ENCODE results near the gene SNX11.
"Not testable (repeated sequence)": the region's sequence is repeated elsewhere in the genome, so short reads cannot be mapped to it uniquely, and the experiment has no call there.

SNX11 gene, protein sequence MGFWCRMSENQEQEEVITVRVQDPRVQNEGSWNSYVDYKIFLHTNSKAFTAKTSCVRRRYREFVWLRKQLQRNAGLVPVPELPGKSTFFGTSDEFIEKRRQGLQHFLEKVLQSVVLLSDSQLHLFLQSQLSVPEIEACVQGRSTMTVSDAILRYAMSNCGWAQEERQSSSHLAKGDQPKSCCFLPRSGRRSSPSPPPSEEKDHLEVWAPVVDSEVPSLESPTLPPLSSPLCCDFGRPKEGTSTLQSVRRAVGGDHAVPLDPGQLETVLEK

DNA sequence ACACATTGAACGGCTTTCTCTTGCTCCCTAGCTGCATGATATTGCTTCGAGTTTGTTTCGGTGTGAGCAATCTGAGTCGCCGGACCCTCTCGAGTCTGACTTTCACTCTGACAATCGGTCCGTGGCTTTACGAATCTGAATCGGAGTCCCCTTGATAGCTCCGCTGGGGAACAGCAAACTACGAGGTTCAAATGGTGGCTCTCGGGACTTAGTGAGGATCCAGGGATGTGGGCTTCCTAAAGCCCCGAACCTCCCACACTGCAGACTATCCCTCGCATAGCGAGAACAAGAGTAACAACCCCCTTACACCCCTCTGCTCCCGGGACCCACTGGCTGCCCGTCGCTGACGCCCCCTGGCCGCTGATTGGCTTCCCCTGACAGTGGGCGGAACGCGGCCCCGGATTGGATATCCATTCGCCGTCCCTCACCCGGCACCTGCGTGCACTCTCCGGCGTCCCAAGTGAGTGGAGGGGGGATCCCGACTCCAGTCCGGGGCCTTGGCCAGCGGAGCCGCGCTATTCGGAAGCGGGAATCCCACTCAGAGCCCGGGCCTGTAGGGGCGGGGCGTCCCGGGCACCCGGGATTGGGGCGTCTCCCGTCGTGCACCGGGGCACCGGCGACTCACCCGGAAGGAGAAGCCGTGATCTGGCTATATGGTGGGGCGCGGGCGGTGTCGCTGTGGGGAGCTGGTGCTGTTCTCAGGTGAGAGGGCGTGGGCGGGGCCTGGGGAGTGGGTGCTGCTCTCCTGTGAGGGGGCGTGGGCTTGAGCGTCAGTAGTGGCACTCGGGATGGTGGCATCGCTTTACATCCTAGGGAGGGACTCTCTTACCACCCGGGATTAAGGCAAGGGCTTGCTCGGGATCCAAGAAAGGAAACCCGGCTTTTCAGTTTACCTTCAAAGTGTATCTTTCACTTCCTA lies at the start of gene SNX11:
SNX11 (plus strand) TSS at position 630 of the 919 bp plus-strand sequence. CDS start 4,278 bp downstream, outside the sequence.
- peak; percentile 96 for DNase-seq

DNA sequence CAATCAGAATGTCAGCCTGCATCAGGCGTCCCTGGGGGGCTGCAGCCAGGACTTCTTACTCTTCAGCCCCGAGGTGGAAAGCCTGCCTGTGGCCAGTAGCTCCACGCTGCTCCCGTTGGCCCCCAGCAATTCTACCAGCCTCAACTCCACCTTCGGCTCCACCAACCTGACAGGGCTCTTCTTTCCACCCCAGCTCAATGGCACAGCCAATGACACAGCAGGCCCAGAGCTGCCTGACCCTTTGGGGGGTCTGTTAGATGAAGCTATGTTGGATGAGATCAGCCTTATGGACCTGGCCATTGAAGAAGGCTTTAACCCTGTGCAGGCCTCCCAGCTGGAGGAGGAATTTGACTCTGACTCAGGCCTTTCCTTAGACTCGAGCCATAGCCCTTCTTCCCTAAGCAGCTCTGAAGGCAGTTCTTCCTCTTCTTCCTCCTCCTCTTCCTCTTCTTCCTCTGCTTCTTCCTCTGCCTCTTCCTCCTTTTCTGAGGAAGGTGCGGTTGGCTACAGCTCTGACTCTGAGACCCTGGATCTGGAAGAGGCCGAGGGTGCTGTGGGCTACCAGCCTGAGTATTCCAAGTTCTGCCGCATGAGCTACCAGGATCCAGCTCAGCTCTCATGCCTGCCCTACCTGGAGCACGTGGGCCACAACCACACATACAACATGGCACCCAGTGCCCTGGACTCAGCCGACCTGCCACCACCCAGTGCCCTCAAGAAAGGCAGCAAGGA lies 49.0 kb upstream of the SNX11 start:
- DNase-seq = no peak

DNA sequence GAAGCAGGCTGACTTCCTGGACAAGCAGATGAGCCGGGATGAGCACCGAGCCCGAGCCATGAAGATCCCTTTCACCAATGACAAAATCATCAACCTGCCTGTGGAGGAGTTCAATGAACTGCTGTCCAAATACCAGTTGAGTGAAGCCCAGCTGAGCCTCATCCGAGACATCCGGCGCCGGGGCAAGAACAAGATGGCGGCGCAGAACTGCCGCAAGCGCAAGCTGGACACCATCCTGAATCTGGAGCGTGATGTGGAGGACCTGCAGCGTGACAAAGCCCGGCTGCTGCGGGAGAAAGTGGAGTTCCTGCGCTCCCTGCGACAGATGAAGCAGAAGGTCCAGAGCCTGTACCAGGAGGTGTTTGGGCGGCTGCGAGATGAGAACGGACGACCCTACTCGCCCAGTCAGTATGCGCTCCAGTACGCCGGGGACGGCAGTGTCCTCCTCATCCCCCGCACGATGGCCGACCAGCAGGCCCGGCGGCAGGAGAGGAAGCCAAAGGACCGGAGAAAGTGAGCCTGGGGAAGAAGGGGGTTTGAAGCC lies 48.4 kb upstream of the SNX11 start:
- DNase-seq = no peak

DNA sequence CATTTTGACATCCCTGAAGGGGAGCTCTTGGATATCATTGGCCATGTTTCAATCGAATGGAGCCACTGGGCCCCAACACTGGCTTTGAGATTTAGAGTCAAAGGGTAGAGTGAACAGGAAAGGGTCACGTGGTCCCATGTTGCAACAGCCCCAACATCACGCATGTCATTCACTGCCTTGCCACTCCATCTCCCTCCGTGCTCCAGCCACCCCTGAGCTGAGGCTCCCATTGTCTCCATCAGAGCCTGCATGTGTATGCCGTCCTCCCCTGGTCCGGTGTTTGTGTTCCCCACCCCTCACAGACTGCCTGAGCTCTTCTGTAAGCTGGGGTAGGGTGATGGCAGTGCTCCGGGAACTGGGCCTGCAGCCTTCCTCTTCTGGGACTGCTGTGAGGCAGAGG lies 47.3 kb upstream of the SNX11 start:
- DNase-seq = no peak

DNA sequence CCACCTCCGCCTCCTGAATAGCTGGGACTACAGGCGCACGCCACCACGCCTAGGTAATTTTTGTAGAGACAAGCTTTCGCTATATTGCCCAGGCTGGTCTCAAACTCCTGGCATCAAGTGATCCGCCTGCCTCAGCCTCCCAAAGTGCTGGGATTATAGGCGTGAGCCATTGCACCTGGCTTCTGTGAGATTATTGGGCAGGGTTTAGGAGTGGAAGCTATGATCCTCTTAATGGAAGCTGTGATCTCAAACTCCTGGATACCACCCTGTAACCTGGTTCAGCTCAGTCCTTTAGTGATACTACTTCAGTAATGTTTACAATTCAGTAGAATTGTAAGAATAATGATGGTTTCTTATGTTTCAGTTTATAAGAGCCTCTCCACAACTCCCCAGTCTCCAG lies 45.3 kb upstream of the SNX11 start:
- DNase-seq = no peak

DNA sequence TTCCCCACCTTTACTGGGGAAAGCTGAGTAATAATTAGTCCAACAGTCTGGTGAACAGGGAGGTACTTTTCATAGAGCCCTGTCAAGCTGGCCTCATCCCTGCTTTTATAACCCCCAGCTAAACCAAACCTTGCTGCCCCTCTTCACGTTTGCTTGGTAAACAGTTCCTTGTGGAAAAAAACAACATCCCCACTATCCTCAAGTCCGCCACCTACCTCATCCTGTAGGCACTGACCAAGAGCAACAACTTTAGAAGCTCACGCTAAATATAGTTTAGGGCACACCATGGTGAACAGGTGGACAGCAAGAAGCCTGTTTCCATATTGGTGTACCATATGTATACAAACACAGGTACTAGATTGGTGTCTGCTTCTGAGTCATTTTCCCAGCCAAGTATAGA lies 42.9 kb upstream of the SNX11 start:
- DNase-seq = no peak

DNA sequence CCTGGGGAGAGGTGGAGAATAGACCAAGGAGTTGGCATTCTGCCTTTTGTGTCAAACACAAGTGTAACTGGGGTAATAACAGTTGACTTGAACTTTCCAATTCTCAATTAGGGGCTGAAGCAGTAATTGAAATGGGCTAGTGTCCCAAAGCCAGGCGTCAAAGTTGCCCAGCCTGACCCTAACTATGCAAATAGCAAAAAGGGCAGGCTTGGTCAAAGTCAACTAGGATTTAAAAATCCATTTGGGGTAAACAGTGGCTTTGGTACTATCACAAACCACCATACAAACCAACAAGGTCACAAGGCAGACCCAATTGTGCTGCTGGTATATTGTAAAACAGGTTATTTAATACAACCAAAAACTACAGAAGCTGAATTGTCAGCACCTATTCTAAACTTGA lies 41.4 kb upstream of the SNX11 start:
- DNase-seq = no peak

DNA sequence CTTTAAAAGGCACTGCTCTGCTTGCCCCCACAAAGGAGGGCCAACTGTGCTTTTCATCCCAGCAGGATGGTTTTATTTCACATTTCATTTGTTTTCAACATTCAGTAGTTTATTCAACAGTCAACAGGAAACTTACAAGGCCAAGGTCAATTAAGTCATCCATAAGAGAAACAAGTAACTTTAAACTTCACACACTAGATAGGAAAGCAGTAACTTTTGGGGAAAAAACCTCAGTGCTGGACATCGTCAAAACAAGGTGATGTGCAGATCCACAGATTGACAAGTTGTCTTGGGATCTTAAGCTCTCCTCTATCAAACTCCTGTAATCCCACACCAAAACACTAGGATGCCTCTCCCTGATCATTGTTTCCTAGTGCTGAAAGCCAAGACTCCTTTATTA lies 40.9 kb upstream of the SNX11 start:
- DNase-seq = no peak

DNA sequence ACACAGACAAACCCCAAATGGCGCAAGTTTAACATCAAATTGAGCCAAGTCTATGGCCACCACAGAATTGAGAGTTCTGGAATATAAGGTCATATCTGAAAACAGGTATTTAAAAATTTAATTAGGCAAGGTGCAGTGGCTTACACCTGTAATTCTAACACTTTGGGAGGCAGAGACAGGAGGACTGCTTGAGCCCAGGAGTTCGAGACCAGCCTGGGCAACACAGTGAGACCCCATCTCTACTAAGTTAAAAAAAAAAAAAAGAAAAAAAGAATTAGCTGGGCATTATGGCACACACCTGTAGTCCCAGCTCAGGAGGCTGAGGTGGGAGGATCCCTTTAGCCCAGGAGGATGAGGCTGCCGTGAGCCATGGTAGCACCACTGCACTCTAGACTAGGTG lies 40.3 kb upstream of the SNX11 start:
- DNase-seq = no peak

DNA sequence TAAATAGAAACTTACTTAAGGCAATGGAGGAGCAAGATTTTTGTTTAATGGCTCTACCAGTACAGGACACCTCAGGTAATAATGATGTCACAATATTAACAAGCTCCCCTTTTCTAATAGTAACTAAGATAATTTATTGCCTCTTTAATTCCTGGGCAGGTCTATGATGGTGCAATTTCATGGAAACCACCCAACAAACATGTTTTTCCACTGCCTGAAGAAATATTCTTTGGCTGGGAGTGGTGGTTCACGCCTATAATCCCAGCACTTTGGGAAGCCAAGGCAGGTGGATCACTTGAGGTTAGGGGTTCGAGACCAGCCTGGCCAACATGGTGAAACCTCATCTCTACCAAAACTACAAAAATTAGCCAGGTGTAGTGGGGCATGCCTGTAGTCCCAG lies 39.8 kb upstream of the SNX11 start:
- not testable (repeated sequence) for DNase-seq

DNA sequence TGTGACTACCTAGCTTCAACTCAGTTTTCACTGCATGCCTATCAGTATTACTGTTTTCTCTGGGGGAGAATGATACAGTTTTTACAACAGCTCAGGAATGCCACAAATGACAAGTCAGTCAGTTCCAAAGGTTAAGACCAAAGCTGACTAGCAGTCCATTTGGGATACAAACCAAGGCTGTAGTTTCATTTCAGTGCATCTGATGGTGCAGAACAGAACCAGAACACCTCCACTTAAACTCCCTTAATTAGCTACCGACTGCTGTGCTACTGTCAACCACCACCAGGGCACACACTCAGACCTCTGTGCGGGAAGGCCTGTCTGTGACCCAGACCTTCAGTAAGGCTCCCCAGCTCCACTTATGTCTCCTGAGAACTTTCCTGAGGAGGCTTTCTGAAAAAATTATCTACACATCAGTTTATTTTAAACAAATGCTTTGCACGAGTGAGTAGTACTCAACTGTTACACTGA lies 39.0 kb upstream of the SNX11 start:
- DNase-seq = no peak

DNA sequence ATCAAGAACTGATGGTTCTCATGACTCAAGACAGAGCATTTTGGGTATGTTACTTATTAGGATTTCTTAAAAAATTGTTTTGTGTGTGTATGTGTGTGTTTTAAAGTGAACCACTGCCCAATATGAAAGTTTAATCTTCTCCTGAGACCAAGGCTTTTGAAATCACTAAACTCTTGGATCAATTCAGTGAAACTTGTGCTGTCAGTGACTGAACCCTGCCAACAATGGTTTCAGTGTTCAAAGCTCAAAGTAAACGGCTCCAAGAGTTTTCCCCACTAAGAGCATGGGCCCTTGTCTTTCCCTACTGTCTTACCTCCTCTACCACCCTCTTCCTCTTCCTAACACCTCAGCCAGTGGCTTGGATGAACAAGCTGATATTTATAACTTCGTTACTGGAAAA lies 37.4 kb upstream of the SNX11 start:
- no peak for DNase-seq

DNA sequence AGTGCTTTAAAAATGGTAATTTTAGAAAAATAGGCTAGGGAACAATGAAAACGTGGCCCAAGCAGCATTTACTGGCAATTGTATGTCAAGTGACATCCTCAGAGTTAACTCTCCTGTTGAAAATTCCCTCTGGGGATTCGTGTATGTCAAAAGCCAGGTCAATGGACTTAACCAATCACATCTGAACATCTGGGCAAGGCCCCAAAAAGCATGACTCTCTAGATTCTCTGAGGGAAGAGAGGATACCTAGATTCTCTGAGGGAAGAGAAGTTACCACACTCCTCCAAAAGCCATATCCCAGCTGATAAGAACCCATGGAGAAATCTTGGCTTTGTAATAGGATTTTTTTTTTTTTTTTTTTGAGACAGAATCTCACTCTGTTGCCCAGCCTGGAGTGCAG lies 35.9 kb upstream of the SNX11 start:
- no peak for DNase-seq

DNA sequence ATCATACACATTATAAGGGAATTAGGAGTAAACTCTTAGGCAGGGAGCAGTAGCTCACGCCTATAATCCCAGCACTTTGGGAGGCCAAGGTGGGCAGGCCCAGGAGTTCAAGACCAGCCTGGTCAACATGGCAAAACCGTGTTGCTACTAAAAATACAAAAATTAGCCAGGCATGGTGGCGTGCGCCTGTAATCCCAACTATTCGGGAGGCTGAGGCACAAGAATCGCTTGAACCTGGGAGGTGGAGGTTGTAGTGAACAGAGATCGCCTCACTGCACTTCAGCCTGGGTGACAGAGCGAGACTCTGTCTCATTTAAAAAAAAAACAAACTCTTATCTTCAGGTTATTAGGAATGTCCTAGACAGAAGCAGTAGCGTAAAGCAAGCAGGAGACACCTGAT lies 34.8 kb upstream of the SNX11 start:
- DNase-seq = not testable (repeated sequence)

DNA sequence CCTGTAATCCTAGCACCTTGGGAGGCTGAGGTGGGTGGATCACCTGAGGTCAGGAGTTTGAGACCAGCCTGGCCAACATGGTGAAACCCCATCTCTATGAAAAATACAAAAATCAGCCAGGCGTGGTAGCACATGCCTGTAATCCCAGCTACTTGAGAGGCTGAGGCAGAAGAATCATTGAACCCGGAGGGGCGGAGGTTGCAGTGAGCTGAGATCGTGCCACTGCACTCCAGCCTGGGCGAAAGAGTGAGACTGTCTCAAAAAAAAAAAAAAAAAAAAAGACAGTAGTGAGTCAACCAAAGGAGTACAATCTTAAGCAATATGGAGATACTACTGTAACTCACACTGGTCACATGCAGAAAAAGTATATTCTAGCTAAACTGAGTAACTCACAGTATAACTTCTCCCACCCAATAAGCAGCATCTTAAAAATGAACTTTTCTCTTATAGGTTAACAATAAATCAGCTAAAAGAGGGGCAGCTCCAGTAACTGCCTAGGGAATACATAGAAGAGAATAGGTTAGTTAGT lies 33.9 kb upstream of the SNX11 start:
- not testable (repeated sequence) for DNase-seq

DNA sequence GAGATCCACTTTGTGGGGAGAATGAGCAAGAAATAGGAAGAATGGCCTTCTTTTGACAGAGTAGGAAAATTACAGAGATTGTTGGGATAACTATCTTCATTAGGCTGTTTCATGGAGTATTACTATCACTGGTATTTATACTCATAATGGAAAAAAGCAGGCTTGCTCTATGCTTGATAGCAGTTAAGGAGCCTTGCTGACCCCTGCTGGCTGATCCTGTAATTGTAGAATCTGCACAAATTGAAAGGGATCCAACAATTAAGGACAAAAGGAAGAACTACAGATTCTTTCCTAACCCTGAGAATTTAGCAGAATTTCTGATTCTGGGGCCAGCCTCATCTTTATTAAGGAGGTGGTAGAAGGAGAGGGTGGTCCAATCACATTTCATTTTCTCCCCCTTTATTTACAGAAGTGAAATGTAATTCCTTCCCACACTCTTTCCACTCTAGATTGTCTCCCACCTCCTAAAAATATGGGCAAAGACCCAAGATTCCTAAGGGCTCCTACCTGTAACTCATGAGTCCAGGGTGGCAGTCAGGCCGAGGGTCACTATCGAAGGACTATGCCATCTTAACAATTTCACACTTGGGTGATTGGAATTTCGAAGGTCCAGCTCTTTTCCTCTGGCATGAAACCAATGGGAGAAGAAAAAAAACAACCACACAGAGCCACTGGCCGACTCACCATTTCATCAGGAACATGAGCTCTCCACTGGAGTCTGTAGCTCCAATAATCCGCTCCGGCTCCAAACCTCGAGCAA lies 33.1 kb upstream of the SNX11 start:
- DNase-seq = peak; percentile 93

DNA sequence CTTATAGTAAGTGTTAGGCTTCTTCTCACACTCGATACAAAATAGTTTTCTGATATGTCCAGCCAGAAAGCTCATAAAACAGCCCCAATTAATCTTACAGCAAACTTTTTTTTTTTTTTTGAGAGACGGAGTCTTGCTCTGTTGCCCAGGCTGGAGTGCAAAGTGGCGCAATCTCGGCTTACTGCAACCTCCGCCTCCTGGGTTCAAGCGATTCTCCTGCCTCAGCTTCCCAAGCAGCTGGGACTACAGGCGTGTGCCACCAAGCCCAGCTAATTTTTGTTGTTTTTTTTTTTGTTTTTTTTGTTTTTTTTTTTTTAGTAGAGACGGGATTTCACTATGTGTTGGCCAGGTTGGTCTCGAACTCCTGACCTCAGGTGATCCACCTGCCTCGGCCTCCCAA lies 30.4 kb upstream of the SNX11 start:
- DNase-seq = not testable (repeated sequence)

DNA sequence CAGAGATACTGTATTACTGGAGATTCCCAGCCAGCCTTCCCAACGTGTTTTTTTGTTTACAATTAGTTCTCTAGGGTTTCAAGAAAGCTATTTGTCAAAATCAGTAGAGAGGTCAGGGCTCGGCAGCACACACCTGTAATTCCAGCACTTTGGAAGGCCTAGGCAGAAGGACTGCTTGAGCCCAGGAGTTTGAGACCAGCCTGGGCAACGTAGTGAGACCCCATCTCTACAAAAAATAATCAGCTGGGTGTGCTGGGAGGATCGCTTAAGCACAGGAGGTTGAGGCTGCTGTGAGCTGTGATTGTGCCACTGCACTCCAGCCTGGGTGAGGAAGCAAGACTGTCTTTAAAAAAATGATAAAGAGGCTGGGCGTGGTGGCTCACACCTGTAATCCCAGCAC lies 25.7 kb upstream of the SNX11 start:
- no peak for DNase-seq

DNA sequence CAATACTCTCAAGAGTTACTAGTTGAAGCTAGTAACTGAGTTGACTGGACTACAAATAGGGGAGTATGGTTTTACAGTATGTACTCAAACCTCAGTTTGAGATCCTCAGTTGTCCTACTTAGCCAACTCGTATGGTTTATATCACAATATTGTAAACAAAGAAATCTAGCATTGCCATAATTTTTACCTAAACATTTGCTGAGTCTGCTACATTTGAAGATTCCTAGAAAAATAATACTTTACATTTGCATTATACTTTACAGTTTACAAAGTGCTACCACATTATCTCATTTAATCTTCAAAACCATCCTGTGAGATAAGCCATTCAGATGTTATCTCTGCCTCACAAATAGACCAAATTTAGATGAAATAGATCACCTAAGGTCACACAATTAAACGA lies 22.6 kb upstream of the SNX11 start:
- no peak for DNase-seq

DNA sequence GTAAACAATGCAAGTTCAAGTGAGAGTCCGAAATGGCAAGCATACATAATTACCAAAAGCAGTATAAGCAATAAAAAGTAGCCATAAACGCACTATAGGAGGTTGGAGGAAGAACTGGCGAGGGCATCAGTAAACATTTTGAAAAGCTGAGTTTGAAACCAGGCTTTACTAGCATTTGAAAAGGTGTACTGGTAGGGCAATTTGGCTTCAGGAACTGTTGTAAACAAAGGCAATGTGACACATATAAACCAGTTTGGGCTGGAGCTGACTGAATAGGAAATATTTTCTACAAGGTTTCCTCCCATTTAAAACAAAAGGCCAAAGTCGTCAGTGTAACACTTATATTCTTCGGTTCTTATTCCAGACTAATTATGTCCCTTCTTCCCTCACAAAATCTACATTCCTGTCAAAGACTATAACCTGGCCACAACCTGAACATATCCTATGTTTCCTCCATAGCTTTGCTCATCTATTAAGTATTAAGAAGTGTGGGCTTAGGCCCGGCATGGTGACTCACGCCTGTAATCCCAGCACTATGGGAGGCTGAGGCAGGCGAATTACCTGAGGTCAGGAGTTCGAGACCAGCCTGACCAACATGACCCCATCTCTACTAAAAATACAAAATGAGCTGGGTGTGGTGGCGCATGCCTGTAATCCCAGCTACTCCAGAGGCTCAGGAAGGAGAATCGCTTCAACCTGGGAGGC lies 14.1 kb upstream of the SNX11 start:
- DNase-seq = no peak

DNA sequence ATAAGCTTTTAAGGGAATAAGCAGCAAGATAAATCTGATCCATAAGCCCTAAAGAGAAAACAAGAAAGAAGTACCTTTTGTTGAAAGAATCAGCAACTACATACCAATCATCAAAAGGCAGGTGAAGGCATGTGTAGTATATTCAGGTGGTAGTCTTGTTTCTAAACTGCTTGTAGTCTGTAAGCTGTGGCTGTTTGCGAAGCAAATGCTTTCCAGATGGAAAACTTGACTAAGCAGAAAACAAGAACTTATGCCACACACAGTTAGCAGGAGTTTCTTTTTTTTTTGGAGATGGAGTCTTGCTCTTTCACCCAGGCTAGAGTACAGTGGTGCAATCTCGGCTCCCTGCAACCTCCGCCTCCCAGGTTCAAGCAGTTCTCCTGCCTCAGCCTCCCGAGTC lies 12.0 kb upstream of the SNX11 start:
- DNase-seq = no peak

Measured in eye (tissue), 1 donor.